Measurements from ENCODE around the gene PNPT1.

DNA sequence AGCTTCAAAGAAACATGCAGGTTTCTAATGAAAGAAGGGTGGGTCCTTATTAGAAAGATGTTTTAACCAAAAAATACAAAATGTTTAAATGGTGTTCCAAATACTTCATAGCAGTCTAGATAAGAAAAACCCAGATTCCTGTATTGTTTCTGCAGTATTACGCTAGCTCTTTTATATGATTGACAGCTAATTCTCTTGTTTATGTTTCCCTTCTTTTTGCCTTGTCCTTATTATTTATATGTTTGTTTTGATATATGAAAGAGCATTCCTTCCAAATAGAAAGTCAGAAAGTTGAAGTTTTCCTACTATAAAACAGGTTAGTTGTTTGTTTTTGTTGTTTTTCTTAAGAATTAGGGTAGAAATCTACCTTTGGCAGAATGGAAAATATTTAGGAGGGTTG, 41.1 kb upstream of the PNPT1 start:
- TF ChIP-seq, protein P1, sequence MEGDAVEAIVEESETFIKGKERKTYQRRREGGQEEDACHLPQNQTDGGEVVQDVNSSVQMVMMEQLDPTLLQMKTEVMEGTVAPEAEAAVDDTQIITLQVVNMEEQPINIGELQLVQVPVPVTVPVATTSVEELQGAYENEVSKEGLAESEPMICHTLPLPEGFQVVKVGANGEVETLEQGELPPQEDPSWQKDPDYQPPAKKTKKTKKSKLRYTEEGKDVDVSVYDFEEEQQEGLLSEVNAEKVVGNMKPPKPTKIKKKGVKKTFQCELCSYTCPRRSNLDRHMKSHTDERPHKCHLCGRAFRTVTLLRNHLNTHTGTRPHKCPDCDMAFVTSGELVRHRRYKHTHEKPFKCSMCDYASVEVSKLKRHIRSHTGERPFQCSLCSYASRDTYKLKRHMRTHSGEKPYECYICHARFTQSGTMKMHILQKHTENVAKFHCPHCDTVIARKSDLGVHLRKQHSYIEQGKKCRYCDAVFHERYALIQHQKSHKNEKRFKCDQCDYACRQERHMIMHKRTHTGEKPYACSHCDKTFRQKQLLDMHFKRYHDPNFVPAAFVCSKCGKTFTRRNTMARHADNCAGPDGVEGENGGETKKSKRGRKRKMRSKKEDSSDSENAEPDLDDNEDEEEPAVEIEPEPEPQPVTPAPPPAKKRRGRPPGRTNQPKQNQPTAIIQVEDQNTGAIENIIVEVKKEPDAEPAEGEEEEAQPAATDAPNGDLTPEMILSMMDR (IDR thresholded peaks at IDR 0.05; ENCODE audit: low read depth, low read length, poor library complexity, severe bottlenecking), result no peak
- TF ChIP-seq EZH2phosphoT487 (IDR thresholded peaks at IDR 0.05; ENCODE audit: borderline replicate concordance, low read length), result no peak

Measured in DOHH2 (cell line).